Endothelial cell of umbilical vein (primary cell): Measurements from ENCODE around the gene MPG.

Experiments
- EZH2 ChIP-seq: IDR thresholded peaks from 2 replicates; pipeline ENCODE4 v1.6.1; 2012; ENCODE audit warnings: borderline replicate concordance, low read depth, mild to moderate bottlenecking, moderate library complexity, low read length, inconsistent platforms; ENCODE audit not compliant: severe bottlenecking
- FOS ChIP-seq: IDR thresholded peaks from 2 replicates; pipeline ENCODE4 v1.6.1; 2011; ENCODE audit warnings: mild to moderate bottlenecking, low read length, moderate library complexity, borderline replicate concordance; ENCODE audit not compliant: insufficient read depth
- GATA2 ChIP-seq: IDR thresholded peaks from 2 replicates; pipeline ENCODE4 v1.7.0; 2011; ENCODE audit warnings: low read depth, mild to moderate bottlenecking, moderate library complexity, mixed read lengths, low read length; ENCODE audit not compliant: insufficient read length, insufficient read depth
- JUN ChIP-seq: IDR thresholded peaks from 2 replicates; pipeline ENCODE4 v1.6.1; 2011; ENCODE audit warnings: borderline replicate concordance, low read depth; ENCODE audit not compliant: insufficient read length, insufficient read depth
- MYC ChIP-seq: IDR thresholded peaks from one replicate; pipeline ENCODE4 v1.6.1; 2011; ENCODE audit warnings: mild to moderate bottlenecking, low read depth, low read length
- POLR2A ChIP-seq: IDR thresholded peaks from 2 replicates; pipeline ENCODE4 v1.6.1; 2012; ENCODE audit warnings: low read depth, mild to moderate bottlenecking, control low read depth, low read length
- POLR2AphosphoS5 ChIP-seq: IDR thresholded peaks from 2 replicates; pipeline ENCODE4 v1.6.1; 2012; ENCODE audit warnings: low read depth, mild to moderate bottlenecking, control low read depth, low read length, moderate library complexity; ENCODE audit not compliant: insufficient read depth
- TF ChIP-seq, protein P1 (sequence below), 2 donors: IDR thresholded peaks; 1 replicate in 1 of 2; 2 replicates in 1 of 2; pipeline ENCODE4 v1.5.1; 2011; ENCODE audit warnings: low read length in 2 of 2, mild to moderate bottlenecking in 2 of 2, moderate library complexity in 2 of 2, control low read depth in 1 of 2, inconsistent platforms in 1 of 2, low read depth in 1 of 2; ENCODE audit not compliant: insufficient read depth in 1 of 2; ENCODE audit errors: extremely low read depth in 1 of 2
- TF ChIP-seq, protein P2 (sequence below): IDR thresholded peaks from 2 replicates; pipeline ENCODE4 v1.6.1; 2011; ENCODE audit not compliant: insufficient read depth, insufficient read length

DNA sequence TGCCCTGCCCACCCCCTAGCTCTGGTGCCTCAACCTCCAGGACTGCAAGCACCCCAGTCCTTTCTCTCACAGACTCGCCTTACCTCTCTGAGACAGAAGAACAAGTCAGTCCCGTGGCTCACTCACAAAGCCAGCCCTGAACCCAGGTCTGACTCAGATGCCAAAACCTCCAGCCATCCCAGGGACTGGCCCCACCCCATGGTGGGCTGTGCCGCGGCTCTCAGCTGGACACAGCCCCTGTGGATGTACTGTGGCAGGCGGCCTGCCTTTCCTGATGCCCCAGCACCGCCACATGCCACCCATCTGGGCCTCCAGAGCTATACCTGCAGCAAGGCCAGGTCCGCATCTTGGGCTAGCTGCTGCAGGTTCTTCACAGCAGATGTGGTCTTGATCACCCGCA lies 19.8 kb downstream of the MPG start:
- TF ChIP-seq, protein P1, sequence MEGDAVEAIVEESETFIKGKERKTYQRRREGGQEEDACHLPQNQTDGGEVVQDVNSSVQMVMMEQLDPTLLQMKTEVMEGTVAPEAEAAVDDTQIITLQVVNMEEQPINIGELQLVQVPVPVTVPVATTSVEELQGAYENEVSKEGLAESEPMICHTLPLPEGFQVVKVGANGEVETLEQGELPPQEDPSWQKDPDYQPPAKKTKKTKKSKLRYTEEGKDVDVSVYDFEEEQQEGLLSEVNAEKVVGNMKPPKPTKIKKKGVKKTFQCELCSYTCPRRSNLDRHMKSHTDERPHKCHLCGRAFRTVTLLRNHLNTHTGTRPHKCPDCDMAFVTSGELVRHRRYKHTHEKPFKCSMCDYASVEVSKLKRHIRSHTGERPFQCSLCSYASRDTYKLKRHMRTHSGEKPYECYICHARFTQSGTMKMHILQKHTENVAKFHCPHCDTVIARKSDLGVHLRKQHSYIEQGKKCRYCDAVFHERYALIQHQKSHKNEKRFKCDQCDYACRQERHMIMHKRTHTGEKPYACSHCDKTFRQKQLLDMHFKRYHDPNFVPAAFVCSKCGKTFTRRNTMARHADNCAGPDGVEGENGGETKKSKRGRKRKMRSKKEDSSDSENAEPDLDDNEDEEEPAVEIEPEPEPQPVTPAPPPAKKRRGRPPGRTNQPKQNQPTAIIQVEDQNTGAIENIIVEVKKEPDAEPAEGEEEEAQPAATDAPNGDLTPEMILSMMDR (IDR thresholded peaks at IDR 0.05; ENCODE audit: extremely low read depth in 1 of 2, insufficient read depth in 1 of 2, low read depth in 1 of 2, low read length in 2 of 2), result no peak
- TF ChIP-seq POLR2AphosphoS5, result no peak
- TF ChIP-seq, protein P2, sequence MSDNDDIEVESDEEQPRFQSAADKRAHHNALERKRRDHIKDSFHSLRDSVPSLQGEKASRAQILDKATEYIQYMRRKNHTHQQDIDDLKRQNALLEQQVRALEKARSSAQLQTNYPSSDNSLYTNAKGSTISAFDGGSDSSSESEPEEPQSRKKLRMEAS, result no peak
- TF ChIP-seq POLR2A, result no peak
- TF ChIP-seq EZH2, result no peak
- TF ChIP-seq MYC, result no peak
- no peak for TF ChIP-seq GATA2
- no peak for TF ChIP-seq FOS
- TF ChIP-seq JUN, result no peak
